Measurements from ENCODE around the gene TNNT3.

TNNT3 gene

GRCh38 chr11:1889224-1889930, 30.1 kb upstream of the TNNT3 start:
- no peak for TF ChIP-seq GATA2 (IDR thresholded peaks at IDR 0.05; ENCODE audit: low read depth, low read length)
- TF ChIP-seq GATA3 (IDR thresholded peaks at IDR 0.05; ENCODE audit: low read depth, low read length) = no peak

- TF ChIP-seq GATA2 (IDR thresholded peaks at IDR 0.05; ENCODE audit: low read depth, low read length) (no peak), GATA3 (IDR thresholded peaks at IDR 0.05; ENCODE audit: low read depth, low read length) (no peak)
Observed at GRCh38 chr11:1889941-1890855, 29.3 kb upstream of the TNNT3 start.

GRCh38 chr11:1890856-1891830, 28.4 kb upstream of the TNNT3 start:
- TF ChIP-seq GATA3 (IDR thresholded peaks at IDR 0.05; ENCODE audit: low read depth, low read length) (no peak), GATA2 (IDR thresholded peaks at IDR 0.05; ENCODE audit: low read depth, low read length) (no peak)

- TF ChIP-seq GATA3 (IDR thresholded peaks at IDR 0.05; ENCODE audit: low read depth, low read length) (no peak), GATA2 (IDR thresholded peaks at IDR 0.05; ENCODE audit: low read depth, low read length) (no peak)
Observed at GRCh38 chr11:1891831-1892115, 27.7 kb upstream of the TNNT3 start, which contains the start of gene PRR33. PRR33 (minus strand) TSS chr11:1891895; CDS start chr11:1890584, 1,311 bp downstream.

- TF ChIP-seq GATA2 (IDR thresholded peaks at IDR 0.05; ENCODE audit: low read depth, low read length) (no peak), GATA3 (IDR thresholded peaks at IDR 0.05; ENCODE audit: low read depth, low read length) (no peak)
Observed at GRCh38 chr11:1892116-1892515, 27.4 kb upstream of the TNNT3 start.

- TF ChIP-seq GATA2 (IDR thresholded peaks at IDR 0.05; ENCODE audit: low read depth, low read length) = no peak
- TF ChIP-seq GATA3 (IDR thresholded peaks at IDR 0.05; ENCODE audit: low read depth, low read length) = no peak
Observed at GRCh38 chr11:1892558-1892957, 26.9 kb upstream of the TNNT3 start.

GRCh38 chr11:1893581-1894359, 25.7 kb upstream of the TNNT3 start:
- no peak for TF ChIP-seq GATA2 (IDR thresholded peaks at IDR 0.05; ENCODE audit: low read depth, low read length)
- TF ChIP-seq GATA3 (IDR thresholded peaks at IDR 0.05; ENCODE audit: low read depth, low read length) = no peak

GRCh38 chr11:1894759-1895158, 24.7 kb upstream of the TNNT3 start:
- TF ChIP-seq GATA3 (IDR thresholded peaks at IDR 0.05; ENCODE audit: low read depth, low read length) = no peak
- no peak for TF ChIP-seq GATA2 (IDR thresholded peaks at IDR 0.05; ENCODE audit: low read depth, low read length)

GRCh38 chr11:1896468-1896867, 23.0 kb upstream of the TNNT3 start:
- TF ChIP-seq GATA3 (IDR thresholded peaks at IDR 0.05; ENCODE audit: low read depth, low read length) (no peak), GATA2 (IDR thresholded peaks at IDR 0.05; ENCODE audit: low read depth, low read length) (no peak)

- no peak for TF ChIP-seq GATA2 (IDR thresholded peaks at IDR 0.05; ENCODE audit: low read depth, low read length)
- TF ChIP-seq GATA3 (IDR thresholded peaks at IDR 0.05; ENCODE audit: low read depth, low read length) = no peak
Observed at GRCh38 chr11:1896923-1897322, 22.6 kb upstream of the TNNT3 start.

GRCh38 chr11:1899090-1899489, 20.4 kb upstream of the TNNT3 start:
- TF ChIP-seq GATA2 (IDR thresholded peaks at IDR 0.05; ENCODE audit: low read depth, low read length) (no peak), GATA3 (IDR thresholded peaks at IDR 0.05; ENCODE audit: low read depth, low read length) (no peak)

GRCh38 chr11:1899686-1900085, 19.8 kb upstream of the TNNT3 start:
- no peak for TF ChIP-seq GATA3 (IDR thresholded peaks at IDR 0.05; ENCODE audit: low read depth, low read length)
- TF ChIP-seq GATA2 (IDR thresholded peaks at IDR 0.05; ENCODE audit: low read depth, low read length) = no peak

GRCh38 chr11:1906181-1906580, 13.3 kb upstream of the TNNT3 start:
- no peak for TF ChIP-seq GATA2 (IDR thresholded peaks at IDR 0.05; ENCODE audit: low read depth, low read length)
